Hindlimb muscle (tissue), 1 donor: ENCODE measurements around the gene LRRC8D. TPM values are rescaled to one million over a fixed set of nuclear protein-coding genes. Genes with fewer than 3 reads are reported as not detected.
"Not testable (repeated sequence)": the region's sequence is repeated elsewhere in the genome, so short reads cannot be mapped to it uniquely, and the experiment has no call there.

ENCODE experiments used
- DNase-seq: peaks from one replicate; pipeline ENCODE4 v3.0.0-alpha.2; 2013
- polyA plus RNA-seq: library from polyadenylated mRNA; unstranded; fragments of 120-200 nt; gene quantifications from one replicate; pipeline ENCODE4 v1.2.1, GENCODE V29; 2013; ENCODE audit not compliant: insufficient read length

Gene LRRC8D
- polyA plus RNA-seq = 7.5 TPM

DNA sequence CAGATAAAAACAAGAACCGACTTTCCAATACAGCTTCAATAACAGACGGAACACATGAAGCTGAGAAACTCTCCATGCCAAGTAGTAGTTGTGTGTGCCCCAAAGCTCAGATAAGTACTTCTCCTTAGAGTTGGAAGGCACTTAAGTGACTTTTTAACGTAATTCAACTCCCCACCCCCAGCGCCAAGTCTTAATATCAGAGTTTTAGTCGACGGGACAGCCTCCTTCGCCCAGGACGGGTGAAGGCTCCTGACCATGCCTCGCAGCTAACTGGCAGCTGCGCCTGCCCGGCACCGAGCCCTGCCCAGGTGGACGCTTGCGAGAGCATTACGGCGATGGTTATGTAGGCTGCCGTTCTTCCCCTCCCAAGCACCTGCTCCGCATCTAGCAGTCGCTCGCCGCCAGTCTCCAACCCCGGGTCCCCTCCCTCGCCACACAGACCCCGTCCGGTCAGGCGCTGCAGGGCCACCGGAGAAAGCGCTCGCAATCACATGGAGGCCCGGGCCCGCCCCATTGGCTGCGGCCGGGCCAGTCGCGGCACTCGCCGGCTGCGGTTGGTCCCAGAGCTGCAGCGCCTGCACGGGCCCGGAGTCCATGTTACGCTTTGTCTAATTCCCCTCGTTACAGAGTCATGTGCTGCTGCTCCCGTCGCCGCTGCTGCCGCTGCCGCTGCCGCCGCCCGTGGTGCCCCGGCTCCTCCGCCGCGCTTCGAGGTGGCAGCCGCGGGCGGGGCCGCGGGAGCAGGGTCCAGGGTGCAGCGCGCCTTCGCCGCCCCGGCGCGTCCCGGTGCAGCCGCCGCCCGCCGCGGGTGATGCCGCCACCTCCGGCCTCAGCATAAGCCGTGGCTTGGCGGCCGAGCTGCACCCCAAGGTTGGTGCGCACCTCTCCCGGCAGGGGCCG, at the start of gene LRRC8D:
Gene LRRC8D, plus strand, starts transcription at position 611 of the 900 bp plus-strand sequence. CDS start 112,037 bp downstream, outside the sequence.
- peak; percentile 76 for DNase-seq

GRCh38 chr1:89771991-89772560, 48.8 kb upstream of the LRRC8D start:
- DNase-seq = no peak

- not testable (repeated sequence) for DNase-seq
Measured at GRCh38 chr1:89776104-89776503, 44.7 kb upstream of the LRRC8D start.

GRCh38 chr1:89777271-89777670, 43.6 kb upstream of the LRRC8D start:
- DNase-seq = not testable (repeated sequence)

DNA sequence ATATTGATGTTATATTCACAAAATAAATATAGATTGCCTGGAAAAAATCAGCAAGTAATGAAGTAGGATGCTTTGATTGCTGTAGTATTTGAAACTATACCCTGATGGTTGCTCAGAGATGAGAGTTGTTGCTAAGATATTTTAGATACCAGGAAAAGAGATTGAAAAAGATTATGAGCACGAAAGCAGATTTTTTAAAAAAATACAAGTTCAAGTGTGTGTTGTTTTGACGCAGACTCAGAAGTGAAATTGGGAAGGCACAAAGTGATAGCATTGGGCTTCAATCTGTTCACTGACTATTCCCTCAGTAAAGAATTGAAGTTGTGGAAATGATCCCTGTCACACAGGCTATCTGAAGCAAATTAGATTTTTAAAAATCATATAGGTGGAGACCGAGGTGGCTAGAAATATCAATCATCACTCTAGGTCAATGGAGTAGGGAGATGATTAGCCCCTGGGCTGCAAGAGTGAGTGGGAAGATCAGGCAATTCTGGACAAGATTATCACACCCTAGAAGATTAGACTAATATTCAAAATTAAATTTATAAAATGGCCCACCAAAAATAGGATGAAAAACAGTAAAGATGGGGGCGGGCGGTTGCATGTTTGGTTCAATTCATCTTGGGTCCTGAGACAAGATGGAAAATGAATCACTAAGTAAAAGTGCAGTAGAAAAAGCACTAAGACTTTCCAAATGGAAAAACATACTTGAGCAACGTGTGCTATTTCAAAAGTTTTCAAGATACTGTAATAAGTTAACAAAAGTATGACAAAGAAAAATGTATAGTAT, 41.5 kb upstream of the LRRC8D start:
- DNase-seq = no peak

DNA sequence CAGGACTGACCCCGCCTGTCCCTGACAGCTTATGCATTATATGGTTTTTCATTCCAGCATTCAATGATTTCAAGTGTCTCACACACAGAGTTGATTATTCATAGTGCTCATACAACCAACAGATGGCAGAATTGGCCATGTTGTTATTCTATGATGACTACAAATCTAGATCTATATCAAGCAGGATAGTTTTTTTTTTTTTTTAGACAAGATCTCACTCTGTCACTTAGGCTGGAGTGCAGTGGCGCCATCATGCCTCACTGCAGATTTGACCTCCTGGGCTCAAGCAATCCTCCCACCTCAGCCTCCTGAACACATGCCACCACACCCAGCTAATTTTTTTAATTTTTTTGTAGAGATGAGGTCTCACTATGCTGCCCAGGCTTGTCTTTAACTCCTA, 40.1 kb upstream of the LRRC8D start:
- DNase-seq = no peak

DNA sequence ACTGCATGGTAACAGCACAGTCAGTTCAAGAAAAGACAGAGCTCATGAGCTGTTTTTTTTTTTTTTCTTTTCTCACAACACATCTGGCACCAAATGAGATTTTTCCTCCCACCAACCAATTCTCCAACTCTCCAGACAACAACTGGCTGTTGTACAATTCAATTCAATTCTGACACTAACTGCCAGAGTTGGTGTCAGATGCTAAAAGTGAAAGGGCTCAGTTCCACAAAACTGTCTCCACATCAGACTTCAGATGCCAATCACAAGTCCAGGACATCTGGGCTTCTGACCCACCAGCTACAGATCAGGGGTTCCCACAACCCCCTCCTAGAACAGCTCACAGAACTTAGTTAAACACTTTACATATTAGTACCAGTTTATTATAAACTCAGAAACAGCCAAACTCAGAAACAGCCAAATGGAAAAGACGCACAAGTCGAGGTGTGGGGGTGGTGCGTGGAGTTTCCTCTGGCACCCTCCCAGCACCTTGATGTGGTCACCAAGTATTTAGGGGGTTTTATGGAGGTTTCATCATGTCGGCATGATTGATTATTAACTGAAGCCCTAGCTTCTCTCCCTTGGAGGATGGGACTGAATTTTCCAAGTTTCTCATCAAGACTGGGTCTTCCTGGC, 39.2 kb upstream of the LRRC8D start:
- DNase-seq = no peak

DNA sequence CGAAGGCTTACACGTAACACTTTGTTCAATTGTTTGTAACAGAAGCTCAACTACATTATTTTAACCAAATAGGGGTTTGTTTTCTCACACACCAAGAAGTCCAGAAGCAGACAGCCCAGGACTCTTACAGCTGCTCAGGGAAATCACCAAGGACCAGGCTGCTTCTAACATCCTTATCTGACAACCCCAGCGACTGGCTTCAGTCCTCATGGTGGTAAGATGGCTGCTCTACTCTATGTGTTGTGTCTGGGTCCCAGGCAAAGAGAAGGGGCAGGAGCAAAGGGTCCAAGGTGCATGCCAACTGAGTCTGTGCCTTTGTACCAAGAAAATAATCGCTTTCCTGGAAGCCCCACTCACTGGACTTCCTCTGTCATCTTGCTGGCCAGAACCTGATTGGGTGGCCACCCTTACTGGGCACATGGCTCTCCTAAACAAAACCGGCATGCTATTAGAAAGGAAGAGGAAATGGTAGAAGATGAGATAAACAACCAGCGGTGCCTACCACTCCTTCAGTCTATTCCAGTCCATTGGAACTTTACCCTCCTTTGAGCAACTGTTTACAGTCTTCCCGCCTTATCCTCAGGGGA, 34.1 kb upstream of the LRRC8D start:
- no peak for DNase-seq

GRCh38 chr1:89790592-89790991, 30.2 kb upstream of the LRRC8D start:
- DNase-seq = no peak

GRCh38 chr1:89791064-89791726, 29.6 kb upstream of the LRRC8D start:
- no peak for DNase-seq

- DNase-seq = no peak
Measured at GRCh38 chr1:89794406-89794805, 26.4 kb upstream of the LRRC8D start.

DNA sequence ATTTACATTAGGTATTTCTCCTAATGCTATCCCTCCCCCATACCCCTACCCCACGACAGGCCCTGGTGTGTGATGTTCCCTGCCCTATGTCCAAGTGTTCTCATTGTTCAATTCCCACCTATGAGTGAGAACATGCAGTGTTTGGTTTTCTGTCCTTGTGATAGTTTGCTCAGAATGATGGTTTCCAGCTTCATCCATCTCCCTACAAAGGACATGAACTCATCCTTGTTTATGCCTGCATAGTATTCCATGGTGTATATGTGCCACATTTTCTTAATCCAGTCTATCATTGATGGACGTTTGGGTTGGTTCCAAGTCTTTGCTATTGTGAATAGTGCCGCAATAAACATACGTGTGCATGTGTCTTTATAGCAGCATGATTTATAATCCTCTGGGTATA, 25.3 kb upstream of the LRRC8D start:
- not testable (repeated sequence) for DNase-seq

DNA sequence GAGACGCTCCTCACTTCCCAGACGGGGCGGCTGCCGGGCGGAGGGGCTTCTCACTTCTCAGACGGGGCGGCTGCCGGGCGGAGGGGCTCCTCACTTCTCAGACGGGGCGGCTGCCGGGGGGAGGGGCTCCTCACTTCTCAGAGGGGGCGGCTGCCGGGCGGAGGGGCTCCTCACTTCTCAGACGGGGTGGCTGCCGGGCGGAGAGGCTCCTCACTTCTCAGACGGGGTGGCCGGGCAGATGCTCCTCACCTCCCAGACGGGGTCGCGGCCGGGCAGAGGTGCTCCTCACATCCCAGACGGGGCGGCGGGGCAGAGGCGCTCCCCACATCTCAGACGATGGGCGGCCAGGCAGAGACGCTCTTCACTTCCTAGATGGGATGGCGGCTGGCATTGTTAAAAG, 23.0 kb upstream of the LRRC8D start:
- not testable (repeated sequence) for DNase-seq

DNA sequence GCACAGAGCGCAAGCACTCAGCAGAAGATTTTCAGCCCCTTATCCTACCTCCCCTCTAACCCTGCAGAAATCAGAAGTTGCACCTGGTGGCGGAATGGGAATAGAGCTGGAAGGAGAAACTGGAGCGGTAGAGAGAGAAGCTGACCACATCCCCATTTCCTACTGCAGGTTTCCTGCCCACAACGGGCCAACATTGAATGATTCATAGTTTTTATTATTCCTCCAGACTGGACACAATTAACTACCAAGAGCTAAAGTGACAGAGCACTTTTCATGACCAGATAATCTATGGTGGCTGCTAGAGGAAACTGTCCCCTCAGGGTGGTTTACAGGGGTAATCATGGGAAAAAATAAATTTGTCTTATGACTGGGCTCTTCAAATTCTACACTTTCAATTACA, 21.3 kb upstream of the LRRC8D start:
- no peak for DNase-seq

- DNase-seq = no peak
Measured at GRCh38 chr1:89800022-89800655, 20.7 kb upstream of the LRRC8D start.

- no peak for DNase-seq
Measured at GRCh38 chr1:89800718-89801117, 20.1 kb upstream of the LRRC8D start.

GRCh38 chr1:89802051-89802450, 18.8 kb upstream of the LRRC8D start:
- peak; percentile 33 for DNase-seq

DNA sequence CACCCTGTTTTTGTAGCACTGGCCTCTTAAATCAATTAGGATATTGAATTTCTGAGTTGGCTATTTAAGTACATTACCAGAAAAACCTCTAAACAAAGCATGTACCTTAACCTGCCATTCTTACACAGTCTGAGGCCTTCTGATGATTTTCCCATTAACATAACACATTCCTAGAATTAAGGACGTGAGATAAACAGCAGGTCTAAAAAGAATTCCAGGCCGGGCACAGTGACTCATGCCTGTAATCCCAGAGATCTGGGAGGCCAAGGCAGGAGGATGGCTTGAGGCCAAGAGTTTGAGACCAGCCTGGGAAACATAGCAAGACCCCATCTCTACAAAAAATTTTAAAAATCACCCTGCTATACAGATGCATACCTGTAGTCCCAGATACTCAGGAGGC, 18.0 kb upstream of the LRRC8D start:
- no peak for DNase-seq

- peak; percentile 84 for DNase-seq
Measured at GRCh38 chr1:89804642-89805237, 16.1 kb upstream of the LRRC8D start.

GRCh38 chr1:89806616-89807015, 14.2 kb upstream of the LRRC8D start:
- no peak for DNase-seq

GRCh38 chr1:89807503-89807902, 13.3 kb upstream of the LRRC8D start:
- DNase-seq = no peak
